IPS-NIHi11 (cell line): ENCODE data around the gene CDC42EP2.
"Not testable (repeated sequence)": the region's sequence is repeated elsewhere in the genome, so short reads cannot be mapped to it uniquely, and the experiment has no call there.

Experiments
- DNase-seq: peaks from one replicate; pipeline ENCODE4 v3.0.0; 2012; ENCODE audit warnings: mixed read lengths, low spot score

Gene CDC42EP2

DNA sequence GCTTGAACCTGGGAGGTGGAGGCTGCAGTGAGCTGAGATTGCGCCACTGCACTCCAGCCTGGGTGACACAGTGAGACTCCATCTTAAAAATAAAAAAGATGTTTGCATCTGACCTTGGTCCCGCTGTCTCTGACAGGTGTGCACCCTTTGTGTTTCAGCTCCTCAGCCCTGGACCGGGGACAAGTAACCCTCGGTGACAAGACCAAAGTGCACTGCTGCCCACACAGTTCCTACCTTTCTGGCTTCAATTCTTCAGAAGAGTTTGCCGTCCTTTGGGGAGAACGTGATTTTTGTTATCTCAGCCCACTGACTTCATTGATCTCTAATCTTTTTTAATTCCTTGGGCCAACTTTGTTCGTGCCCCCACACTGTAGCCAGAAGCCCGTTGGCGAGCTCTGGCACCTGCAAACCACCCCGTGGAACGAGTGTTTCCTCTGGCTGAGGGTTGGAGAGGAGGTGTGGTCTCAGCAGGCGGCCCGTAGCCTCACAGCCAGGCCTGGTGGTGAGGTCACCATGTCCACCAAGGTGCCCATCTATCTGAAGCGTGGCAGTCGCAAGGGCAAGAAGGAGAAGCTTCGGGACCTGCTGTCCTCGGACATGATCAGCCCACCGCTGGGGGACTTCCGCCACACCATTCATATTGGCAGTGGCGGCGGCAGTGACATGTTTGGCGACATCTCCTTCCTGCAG lies 5.9 kb downstream of the CDC42EP2 start:
- DNase-seq: no peak

GRCh38 chr11:65321076-65321475 lies 6.4 kb downstream of the CDC42EP2 start:
- DNase-seq: no peak

- no peak for DNase-seq
Observed at GRCh38 chr11:65321828-65322485, 7.3 kb downstream of the CDC42EP2 start.

- DNase-seq: no peak
Observed at GRCh38 chr11:65323813-65324212, 9.1 kb downstream of the CDC42EP2 start.

GRCh38 chr11:65325435-65325834 lies 10.8 kb downstream of the CDC42EP2 start:
- DNase-seq: no peak

- no peak for DNase-seq
Observed at GRCh38 chr11:65327021-65327420, 12.4 kb downstream of the CDC42EP2 start.

DNA sequence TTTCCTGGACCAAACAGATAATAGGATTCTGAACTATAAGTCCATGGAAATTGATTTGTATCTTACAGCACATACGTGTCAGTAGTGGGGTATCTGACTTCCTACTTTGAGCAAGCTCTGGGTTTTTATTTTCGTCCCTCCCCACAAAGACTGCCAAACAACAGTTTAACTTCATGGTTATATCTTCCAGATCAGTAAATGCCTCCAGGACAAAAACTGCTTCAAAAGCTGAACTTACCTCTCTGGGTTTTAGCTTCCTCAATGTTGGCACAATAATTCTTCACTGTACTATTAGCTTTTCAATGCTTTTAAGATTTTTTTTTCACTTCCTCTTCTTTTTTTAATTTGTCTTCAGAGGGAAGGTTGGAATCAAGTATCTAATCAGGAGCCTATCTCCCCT lies 14.8 kb downstream of the CDC42EP2 start:
- no peak for DNase-seq

- peak; percentile 71 for DNase-seq
Observed at GRCh38 chr11:65329944-65330403, 15.3 kb downstream of the CDC42EP2 start.

- DNase-seq: no peak
Observed at GRCh38 chr11:65330544-65330943, 15.9 kb downstream of the CDC42EP2 start.

- not testable (repeated sequence) for DNase-seq
Observed at GRCh38 chr11:65332591-65332990, 17.9 kb downstream of the CDC42EP2 start.

DNA sequence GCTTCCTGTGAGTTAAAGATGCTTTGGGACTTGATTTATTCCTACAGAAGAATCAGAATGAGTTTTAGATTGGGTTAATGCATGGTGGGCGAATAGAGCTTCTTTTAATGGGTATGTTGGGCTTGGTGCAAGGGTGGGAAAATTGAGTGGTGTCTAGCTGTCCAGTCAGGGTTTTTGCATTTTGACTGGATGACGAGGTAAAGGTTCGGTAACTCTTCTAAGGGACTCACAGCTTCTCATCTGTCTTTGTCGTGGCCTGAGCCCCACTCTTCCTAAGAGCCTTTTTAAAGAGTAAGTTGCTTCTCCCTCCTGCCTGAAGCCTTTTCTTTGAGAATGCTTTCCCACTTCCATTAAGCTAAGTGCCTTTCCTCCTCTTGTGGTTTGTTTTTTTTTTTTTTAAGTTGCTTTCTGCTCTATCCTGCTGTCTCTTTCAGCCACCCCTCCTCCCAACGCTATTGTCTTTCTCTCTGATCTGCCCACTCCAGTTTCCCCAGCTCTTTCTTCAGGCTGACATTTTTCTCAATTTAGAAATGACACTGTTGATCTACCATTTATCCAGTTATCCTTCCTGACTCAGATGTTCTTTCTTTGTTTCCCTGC lies 20.1 kb downstream of the CDC42EP2 start:
- no peak for DNase-seq

DNA sequence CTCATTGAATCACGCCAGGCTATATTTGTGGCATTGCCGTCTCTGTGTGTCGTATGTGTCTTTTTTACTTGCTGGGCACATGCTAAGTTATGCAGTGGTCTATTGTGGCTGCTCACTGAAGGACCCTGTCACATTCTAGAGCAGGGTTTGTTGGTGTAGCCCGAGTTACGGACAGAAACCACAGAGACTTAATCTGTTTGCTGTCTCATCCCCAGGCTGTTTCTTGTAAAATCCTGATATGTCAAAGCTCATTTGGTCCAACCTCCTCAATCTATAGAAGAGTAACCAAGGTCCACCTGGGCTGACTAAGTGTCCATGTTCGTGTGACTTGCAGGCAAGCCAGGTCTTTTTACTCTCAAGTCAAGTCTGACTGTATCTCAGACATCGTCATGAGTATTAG lies 24.0 kb downstream of the CDC42EP2 start:
- no peak for DNase-seq

DNA sequence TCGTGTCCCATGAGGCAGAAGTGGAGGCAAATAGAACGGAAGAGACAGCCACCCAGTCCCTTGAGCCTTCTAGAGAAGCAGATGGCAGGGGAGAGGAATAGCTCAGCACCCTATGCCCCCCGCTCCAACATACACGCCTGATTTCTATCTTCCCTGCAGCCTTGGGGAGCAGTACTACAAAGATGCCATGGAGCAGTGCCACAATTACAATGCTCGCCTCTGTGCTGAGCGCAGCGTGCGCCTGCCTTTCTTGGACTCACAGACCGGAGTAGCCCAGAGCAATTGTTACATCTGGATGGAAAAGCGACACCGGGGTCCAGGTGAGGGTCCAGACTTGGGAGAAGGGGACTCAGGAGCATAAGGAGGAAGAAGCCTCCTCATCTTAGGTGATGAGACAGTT lies 25.6 kb downstream of the CDC42EP2 start:
- DNase-seq: no peak

GRCh38 chr11:65341856-65342255 lies 27.2 kb downstream of the CDC42EP2 start:
- no peak for DNase-seq

- DNase-seq: no peak
Observed at GRCh38 chr11:65351511-65351910, 36.8 kb downstream of the CDC42EP2 start.

GRCh38 chr11:65352783-65353182 lies 38.1 kb downstream of the CDC42EP2 start:
- DNase-seq: no peak

- no peak for DNase-seq
Observed at GRCh38 chr11:65353376-65353775, 38.7 kb downstream of the CDC42EP2 start.

DNA sequence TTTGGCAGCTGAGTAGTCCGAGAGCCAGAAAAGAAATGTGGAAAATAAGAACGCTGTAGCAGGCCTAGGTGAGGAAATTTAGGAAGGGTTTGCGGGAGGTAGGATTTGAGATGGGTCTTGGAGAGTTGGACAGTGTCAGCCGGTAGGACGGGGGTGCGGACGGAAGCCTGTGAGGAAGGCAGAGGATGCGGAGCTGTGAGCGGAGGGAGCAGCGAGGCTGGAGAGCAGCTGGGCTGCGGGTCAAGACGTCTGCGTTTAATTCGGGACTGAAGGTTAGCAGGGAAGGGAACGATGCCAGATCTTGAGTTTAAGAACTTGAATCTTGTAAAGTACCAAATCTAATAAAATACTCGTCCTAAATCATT lies 39.2 kb downstream of the CDC42EP2 start:
- DNase-seq: peak; percentile 49

GRCh38 chr11:65354265-65355012 lies 39.8 kb downstream of the CDC42EP2 start, which contains the start of gene TIGD3:
TIGD3 (plus strand) TSS chr11:65354751; CDS start chr11:65355809, 1,058 bp downstream.
- DNase-seq: peak; percentile 99

DNA sequence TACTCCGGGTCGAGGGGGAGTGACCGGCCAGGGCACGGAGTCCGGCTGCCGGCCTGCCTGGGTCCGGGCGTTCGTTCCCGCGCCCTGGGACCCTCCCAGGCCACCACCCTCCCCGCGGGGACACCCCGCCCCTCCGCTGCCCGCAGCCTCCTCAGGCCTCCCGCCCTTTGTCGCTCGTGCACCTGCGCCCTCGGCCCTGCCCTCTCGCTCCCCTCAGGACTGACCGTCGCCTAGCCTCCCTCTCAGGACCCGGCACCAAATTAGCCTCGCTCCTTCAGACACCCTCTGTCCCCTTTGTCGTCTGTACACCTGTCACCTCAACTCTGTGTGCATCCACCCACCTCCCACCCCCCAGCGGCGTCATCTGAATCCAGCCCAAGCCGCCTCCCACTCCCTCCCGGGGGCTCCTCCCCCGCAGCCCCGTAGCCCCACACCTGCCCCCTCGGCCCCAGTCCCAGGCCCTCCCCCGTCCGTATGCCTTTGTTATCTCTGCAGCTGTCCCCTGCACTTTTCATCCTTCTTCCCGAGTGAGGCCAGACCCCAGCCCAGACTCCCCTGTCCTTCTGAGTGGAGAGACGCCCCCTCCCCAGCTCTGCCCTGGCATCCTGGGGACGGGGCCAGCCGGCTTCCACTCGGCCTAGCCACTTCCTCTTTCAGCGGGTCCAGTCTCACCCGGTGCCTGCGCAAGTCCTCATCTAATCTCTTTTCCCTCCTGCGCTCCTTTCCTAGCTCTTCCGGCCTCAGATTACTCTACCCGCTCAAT lies 40.5 kb downstream of the CDC42EP2 start:
- DNase-seq: peak; percentile 72

- DNase-seq: peak; percentile 26
Observed at GRCh38 chr11:65355776-65356393, 41.2 kb downstream of the CDC42EP2 start.
